Neural progenitor cell (in vitro differentiated cells): ENCODE results near the gene RHOF.

Experiments used
- EZH2 ChIP-seq: fragments of 200-600 bp; sonication (generic); IDR thresholded peaks from 2 replicates; pipeline ENCODE4 v1.6.1; 2017; ENCODE audit warnings: antibody characterized with exemption, mild to moderate bottlenecking, moderate library complexity
- TF ChIP-seq, protein P1 (sequence below): fragments of 200-600 bp; sonication (generic); IDR thresholded peaks from 2 replicates; pipeline ENCODE4 v1.5.1; 2017; ENCODE audit warnings: antibody characterized with exemption, mild to moderate bottlenecking

GRCh38 chr12:121769297-121769830 is 24.1 kb downstream of the RHOF start:
- TF ChIP-seq, protein P1, sequence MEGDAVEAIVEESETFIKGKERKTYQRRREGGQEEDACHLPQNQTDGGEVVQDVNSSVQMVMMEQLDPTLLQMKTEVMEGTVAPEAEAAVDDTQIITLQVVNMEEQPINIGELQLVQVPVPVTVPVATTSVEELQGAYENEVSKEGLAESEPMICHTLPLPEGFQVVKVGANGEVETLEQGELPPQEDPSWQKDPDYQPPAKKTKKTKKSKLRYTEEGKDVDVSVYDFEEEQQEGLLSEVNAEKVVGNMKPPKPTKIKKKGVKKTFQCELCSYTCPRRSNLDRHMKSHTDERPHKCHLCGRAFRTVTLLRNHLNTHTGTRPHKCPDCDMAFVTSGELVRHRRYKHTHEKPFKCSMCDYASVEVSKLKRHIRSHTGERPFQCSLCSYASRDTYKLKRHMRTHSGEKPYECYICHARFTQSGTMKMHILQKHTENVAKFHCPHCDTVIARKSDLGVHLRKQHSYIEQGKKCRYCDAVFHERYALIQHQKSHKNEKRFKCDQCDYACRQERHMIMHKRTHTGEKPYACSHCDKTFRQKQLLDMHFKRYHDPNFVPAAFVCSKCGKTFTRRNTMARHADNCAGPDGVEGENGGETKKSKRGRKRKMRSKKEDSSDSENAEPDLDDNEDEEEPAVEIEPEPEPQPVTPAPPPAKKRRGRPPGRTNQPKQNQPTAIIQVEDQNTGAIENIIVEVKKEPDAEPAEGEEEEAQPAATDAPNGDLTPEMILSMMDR: no peak
- TF ChIP-seq EZH2: no peak
